ENCODE data around the gene MAGI3.

The MAGI3 gene

DNA sequence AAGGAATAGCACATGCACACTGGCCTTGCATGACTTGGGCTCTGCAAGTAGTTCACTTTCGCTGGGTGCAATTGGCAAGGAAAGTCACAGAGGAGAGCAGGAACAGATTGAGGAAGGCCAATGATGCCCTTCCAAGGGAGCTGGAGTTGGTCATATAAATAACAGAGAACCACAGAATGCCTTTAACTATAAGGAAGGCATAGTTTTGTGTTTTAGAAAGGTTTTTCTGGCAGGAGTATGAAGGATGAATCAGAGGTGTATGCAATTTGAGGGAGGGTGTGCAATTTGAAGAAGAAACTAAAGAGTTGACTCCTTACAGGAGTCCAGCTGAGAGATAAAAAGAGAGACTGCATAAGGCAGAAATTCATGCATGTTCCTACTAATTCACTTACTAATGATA, 256.8 kb downstream of the MAGI3 start:
- DNase-seq (ENCODE audit: extremely low read depth in 1 of 2, low read depth in 1 of 2), result no peak

GRCh38 chr1:113648478-113648877, 258.2 kb downstream of the MAGI3 start:
- no peak for DNase-seq (ENCODE audit: extremely low read depth in 1 of 2, low read depth in 1 of 2)

DNA sequence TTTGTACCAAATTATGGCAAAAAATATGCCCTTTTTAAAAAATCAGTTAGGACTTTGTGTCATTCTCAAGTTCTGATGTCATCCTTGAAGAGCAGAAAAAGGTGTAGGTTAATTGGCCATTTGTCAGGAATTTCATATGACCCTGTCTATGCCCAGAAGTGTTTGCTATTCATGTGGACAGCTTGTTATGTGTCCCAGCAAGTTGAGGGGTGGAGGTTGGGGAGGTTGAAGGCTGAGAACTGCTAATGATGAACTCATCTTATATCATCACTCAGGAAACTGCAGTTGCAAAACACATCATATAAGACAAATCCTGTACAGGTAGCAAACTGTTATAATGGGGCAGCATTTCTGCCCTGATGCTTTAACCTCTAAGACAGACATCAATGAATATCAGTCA, 262.5 kb downstream of the MAGI3 start:
- no peak for DNase-seq (ENCODE audit: extremely low read depth in 1 of 2, low read depth in 1 of 2)

DNA sequence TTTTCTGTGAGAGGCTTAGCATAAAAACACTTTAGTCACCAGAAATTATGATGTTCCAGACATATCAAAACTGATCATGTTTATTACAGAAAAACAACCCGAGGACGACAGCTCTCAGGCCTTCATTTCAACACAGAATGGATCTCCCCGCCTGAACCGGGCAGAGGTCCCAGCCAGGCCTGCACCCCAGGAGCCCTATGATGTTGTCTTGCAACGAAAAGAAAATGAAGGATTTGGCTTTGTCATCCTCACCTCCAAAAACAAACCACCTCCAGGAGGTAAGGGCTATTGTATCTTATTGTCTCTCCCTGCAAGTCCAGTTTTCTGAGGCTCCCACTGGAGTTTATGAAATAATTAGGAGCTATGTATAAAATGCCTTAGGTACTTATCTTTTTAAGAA, 263.4 kb downstream of the MAGI3 start:
- no peak for DNase-seq (ENCODE audit: extremely low read depth in 1 of 2, low read depth in 1 of 2)

GRCh38 chr1:113654883-113655282, 264.6 kb downstream of the MAGI3 start:
- no peak for DNase-seq (ENCODE audit: extremely low read depth in 1 of 2, low read depth in 1 of 2)

DNA sequence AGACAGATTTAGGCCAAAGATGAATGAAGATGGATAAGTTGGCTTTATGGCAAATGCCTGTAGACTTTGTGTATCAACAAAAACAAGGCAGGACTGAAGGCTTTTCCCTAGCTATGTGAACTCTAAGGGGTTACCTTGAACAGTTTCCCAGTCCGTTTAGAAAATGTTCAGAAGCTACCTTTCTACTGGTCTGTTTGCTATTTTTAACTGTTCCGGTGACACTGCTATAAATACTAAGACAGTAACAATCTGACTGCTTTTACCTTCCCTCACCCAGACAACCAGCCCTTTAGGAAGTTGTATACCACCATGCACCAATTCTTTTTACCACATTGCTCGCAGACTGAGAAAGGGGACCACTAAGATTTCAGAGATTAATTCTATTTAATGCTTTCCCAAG, 266.8 kb downstream of the MAGI3 start:
- DNase-seq (ENCODE audit: extremely low read depth in 1 of 2, low read depth in 1 of 2), result no peak

- DNase-seq (ENCODE audit: extremely low read depth in 1 of 2, low read depth in 1 of 2), result no peak
These were observed 267.3 kb downstream of the MAGI3 start for GRCh38 chr1:113657556-113658063.

GRCh38 chr1:113659035-113659434, 268.7 kb downstream of the MAGI3 start:
- DNase-seq (ENCODE audit: extremely low read depth in 1 of 2, low read depth in 1 of 2), result no peak

DNA sequence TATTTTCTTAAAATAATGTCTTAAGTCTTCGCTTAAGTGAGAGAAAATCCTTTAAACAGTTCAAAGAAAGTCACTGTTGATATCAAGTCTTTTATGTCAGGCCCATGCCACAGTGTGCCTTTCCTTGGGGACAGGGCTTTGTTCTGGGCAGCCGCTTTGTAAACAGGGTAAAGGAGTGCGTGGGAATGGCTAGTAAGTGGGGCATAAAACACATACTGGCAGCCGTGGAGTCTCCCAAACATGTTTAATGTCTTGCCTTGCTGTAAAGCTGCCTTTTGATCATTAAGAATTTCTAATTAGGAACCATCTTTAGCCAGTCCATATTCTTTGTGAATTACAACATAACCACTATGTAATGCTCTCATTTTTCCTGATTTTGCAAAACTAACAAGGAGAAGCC, 269.2 kb downstream of the MAGI3 start:
- no peak for DNase-seq (ENCODE audit: extremely low read depth in 1 of 2, low read depth in 1 of 2)

- no peak for DNase-seq (ENCODE audit: extremely low read depth in 1 of 2, low read depth in 1 of 2)
These were observed 269.8 kb downstream of the MAGI3 start for GRCh38 chr1:113660088-113660487.

DNA sequence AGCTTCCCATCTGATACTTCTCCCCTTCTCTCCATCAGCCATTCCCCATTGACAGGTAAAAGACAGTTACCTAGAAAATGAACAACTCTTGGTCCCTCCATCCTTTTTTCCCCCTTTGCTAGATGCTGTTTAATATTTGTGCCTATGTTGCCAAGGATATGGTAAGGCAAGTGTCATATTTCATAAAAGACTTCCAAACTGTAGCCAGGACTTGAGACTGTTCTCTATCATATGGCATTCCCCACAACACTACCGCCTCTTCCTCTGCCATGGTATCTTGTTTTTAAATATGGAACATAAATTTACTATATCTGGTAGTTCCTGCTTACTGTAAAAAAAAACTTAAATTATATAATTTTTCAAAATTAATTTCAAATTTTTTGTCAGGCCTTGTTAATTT, 271.8 kb downstream of the MAGI3 start:
- DNase-seq (ENCODE audit: extremely low read depth in 1 of 2, low read depth in 1 of 2), result no peak

DNA sequence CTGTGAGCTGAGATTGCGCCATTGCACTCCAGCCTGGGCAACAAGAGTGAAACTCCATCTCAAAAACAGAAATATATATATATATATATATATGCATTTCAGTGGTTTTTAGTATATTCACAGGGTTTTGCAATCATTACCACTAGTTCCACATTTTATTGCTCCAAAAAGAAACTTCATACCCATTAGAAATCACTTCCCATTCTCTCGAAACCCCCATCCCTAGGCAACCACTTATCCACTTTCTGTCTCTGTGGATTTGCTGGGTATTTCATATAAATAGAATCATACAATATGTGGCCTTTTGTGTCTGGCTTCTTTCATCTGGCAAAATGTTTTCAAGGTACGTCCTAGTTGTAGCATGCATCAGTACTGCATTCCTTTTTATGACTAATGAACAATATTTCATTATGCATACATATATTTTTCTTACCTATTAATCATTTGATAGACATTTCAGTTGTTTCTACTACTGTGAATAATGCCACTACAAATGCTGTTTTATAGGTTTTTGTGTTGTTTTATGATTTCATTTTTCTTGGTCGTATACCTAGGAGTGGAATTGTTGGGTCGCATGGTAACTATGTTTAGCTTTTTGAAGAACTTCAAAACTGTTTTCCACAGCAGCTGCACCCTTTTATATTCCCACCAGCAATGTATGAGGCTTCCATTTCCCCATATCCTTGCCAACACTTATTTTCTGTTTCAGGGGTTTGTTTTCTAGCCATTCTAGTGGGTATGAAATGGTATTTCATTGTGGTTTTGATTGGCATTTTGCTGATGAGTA, 273.0 kb downstream of the MAGI3 start:
- no peak for DNase-seq (ENCODE audit: extremely low read depth in 1 of 2, low read depth in 1 of 2)

GRCh38 chr1:113665071-113665470, 274.8 kb downstream of the MAGI3 start:
- no peak for DNase-seq (ENCODE audit: extremely low read depth in 1 of 2, low read depth in 1 of 2)

DNA sequence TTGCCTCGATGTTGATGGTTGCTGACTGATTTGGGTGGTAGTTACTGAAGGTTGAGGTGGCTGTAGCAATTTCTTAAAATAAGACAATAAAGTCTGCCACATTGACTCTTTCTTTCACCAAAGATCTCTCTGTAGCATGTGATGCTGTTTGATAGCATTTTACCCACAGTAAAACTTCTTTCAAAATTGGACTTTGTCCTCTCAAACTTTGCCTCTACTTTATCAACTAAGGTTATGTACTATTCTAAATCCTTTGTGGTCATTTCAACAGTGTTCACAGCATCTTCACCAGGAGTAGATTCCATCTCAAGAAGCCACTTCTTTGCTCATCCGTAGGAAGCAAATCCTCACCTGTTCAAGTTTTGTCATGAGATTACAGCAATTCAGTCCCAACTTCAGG, 275.8 kb downstream of the MAGI3 start:
- no peak for DNase-seq (ENCODE audit: extremely low read depth in 1 of 2, low read depth in 1 of 2)

GRCh38 chr1:113669988-113670387, 279.7 kb downstream of the MAGI3 start:
- no peak for DNase-seq (ENCODE audit: extremely low read depth in 1 of 2, low read depth in 1 of 2)

DNA sequence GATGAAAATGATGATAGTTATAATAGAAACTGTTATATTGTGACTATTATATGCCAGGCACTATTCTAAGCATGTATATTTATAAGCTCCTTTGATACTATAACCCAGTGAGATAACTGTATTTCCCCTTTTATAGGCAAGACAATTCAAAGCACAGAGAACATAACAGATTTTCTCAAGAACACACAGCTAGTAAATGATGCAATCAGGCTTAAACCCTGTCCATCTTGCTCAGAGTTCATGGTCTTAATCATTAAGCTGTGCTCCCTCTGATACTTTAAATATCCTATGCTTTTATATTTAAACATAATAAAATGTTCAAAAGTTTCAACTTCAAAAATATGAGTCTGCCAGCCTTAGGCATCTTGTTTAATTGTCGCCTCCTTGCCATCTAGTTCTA, 280.3 kb downstream of the MAGI3 start:
- DNase-seq (ENCODE audit: extremely low read depth in 1 of 2, low read depth in 1 of 2), result no peak

GRCh38 chr1:113672491-113672890, 282.2 kb downstream of the MAGI3 start:
- no peak for DNase-seq (ENCODE audit: extremely low read depth in 1 of 2, low read depth in 1 of 2)

DNA sequence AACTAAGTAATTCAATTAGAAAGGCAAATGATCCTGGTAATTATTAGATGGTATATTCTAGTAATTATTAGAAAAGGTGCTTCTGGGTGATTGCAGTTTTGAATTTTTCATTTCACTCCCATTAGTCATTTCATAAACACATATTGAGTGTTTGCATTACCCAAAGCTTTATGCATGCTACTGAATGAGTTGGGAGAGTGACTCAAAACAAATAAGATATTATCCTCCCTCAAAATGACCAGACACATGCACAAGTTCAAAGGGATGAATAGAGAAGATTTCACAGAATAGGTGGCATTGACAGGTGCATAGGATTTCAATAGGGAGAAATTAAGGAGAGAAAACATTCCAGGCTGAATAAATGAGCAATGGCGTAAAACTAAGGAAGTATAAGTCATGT, 284.3 kb downstream of the MAGI3 start:
- DNase-seq (ENCODE audit: extremely low read depth in 1 of 2, low read depth in 1 of 2), result no peak

DNA sequence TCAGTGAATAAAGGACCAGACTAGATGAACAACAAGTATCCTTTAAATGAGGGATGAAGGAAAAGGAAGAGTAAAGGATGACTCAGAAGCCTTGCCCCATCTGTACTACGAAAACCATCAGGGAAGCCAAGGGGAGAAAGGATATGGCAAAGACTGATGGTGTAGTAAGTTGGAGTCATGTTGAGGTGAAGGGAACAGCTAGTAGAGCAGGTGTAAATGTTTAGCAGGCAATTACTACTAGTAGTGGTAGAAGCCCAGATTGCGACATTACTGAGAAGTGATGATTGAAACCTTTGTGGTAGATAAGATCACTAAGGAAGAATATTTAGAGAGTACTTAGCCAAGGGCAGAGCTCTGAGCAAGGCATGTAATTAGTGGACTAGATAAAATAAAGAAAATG, 285.0 kb downstream of the MAGI3 start:
- no peak for DNase-seq (ENCODE audit: extremely low read depth in 1 of 2, low read depth in 1 of 2)

DNA sequence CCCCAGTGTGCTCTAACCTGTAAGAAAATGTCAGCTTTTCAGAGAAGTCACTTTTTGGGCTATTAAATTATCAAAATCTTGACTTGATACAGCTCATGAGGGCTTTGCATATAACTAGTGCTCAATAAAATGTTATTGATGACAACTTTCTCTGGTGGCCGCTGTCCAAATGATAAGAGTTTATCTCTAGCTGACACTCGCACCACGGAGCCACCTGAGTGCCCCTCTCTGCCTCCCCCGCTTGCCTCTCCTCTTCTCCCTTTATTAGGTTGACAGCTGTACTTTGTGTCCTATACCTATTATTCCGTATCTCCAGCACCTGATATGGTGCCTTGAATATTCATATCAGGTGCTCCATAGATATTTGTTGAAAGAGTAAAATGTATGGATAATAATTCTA, 286.2 kb downstream of the MAGI3 start:
- no peak for DNase-seq (ENCODE audit: extremely low read depth in 1 of 2, low read depth in 1 of 2)

DNA sequence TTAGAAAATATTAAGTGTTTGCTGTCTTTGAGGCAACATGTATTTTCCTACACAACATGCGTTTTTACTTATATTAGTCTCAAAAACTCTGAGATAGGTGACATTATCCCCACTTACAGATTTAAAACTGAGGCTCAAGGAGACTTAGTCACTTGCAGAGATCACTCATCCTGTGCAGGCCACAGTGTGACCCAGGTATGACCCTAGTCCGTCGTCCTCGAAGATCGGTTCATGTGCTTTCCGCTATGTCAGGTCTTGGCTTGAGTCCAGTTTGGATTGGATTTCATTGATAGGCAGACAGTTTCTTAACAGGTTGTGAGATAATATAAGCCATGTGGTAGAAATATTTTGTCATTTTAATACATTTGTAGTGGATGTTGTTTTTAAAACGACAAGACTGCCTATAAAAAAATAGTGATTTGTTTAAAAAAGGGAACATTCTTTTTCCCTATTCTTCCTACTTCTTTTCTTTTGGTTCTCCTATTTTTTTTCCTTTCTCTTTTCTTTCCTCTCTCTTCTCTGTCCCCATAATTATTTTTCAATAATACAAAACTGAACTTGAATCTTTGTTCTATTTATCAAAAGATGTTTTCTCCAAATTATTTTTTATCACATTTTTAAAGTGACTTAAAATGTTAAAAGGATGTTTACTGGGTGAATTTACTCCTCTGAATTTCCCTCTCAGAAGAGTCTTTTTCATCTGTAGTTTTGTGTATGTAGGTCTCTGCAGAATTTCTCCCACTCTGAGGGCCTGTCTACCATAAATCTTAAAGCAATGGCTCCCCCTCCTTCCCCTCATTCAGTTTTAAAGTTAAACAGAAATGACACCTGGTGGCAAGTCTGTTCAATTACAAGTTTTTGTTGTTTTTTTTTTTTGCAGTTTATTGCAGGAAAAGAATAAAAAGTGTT, 287.2 kb downstream of the MAGI3 start:
- DNase-seq (ENCODE audit: extremely low read depth in 1 of 2, low read depth in 1 of 2), result no peak

- DNase-seq (ENCODE audit: extremely low read depth in 1 of 2, low read depth in 1 of 2), result no peak
These were observed 287.8 kb downstream of the MAGI3 start for GRCh38 chr1:113678159-113678469.

Measured in stimulated activated CD8-positive, alpha-beta memory T cell treated with anti-CD3 and anti-CD28 coated beads, Interleukin-7, amount 100 ng/mL, for 48 hours (primary cell).